Peyer's patch (tissue), 4 donors: Measurements from ENCODE around the gene KRI1.

Source experiments
- POLR2A ChIP-seq, 2 donors: fragments of 450-650 bp; IDR thresholded peaks; one replicate each; pipeline ENCODE4 v1.5.1; 2017; ENCODE audit warnings: antibody characterized with exemption in 2 of 2, mild to moderate bottlenecking in 2 of 2, moderate library complexity in 2 of 2
- TF ChIP-seq, protein P1 (sequence below), 6 experiments: fragments of 450-650 bp in 4 of 6; fragments of 200-600 bp in 2 of 6; sonication (generic) in 1 of 6; IDR thresholded peaks; one replicate each; pipeline ENCODE4 v1.5.1; 2017 to 2019; ENCODE audit warnings: antibody characterized with exemption in 6 of 6, mild to moderate bottlenecking in 3 of 6, moderate library complexity in 1 of 6

DNA sequence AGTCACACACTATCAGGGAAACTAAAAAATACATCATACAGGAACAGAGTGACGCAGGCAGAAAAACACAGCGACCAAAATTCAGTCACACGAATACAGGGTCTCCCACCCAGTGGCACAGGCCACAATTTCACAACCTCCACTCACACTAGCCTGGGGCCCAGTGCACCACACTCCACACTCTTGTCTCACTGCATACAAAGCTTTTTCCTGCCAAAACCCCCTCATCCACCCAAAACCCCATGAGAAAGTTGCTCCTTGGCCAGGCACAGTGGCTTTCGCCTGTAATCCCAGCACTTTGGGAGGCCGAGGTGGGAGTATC, 49.8 kb downstream of the KRI1 start:
- TF ChIP-seq, protein P1, sequence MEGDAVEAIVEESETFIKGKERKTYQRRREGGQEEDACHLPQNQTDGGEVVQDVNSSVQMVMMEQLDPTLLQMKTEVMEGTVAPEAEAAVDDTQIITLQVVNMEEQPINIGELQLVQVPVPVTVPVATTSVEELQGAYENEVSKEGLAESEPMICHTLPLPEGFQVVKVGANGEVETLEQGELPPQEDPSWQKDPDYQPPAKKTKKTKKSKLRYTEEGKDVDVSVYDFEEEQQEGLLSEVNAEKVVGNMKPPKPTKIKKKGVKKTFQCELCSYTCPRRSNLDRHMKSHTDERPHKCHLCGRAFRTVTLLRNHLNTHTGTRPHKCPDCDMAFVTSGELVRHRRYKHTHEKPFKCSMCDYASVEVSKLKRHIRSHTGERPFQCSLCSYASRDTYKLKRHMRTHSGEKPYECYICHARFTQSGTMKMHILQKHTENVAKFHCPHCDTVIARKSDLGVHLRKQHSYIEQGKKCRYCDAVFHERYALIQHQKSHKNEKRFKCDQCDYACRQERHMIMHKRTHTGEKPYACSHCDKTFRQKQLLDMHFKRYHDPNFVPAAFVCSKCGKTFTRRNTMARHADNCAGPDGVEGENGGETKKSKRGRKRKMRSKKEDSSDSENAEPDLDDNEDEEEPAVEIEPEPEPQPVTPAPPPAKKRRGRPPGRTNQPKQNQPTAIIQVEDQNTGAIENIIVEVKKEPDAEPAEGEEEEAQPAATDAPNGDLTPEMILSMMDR (IDR thresholded peaks at IDR 0.05): no peak
- no peak for TF ChIP-seq POLR2A (IDR thresholded peaks at IDR 0.05)
